ENCODE measurements around the gene CEP97. TPM values are rescaled to one million over a fixed set of nuclear protein-coding genes. Genes with fewer than 3 reads are reported as not detected.
A peak's percentile ranks its signal among the peaks of the same experiment; 100 is the strongest.

CEP97 gene
- total and polyA plus RNA-seq, 11 donors, result 1.9 to 12.3 (median 6.8) TPM

DNA sequence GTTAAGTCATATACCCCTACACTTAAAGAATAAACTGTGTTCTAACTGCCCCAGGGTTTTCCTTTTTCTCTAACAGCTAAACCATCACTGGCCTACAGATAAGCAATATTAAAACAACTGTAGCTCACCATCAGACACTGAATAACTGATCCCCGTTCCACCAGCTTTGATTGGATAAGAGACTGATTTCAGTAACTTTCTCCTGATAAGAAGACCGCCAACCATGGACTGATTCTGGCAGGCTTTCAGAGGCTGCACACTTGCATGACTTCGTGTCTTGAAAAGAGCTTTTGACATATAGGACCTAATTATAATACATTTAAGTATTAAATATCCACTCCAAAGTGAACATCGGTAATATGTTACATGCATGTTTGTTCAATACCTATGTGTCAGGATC lies 15.3 kb upstream of the CEP97 start:
- Histone ChIP-seq H3K9me3 (no peaks in the 10 kb centered on the region), H3K4me3 (no peak overlapping the region), H3K4me1 (no peaks in the 10 kb centered on the region), H3K27ac (no peak overlapping the region), H3K27me3 (no peaks in the 10 kb centered on the region), H3K36me3 (no peaks in the 10 kb centered on the region)
- WGBS, 4 donors, result 46 to 60% (median 50%) methylated on average over 4 of the region's 4 CpGs
- ATAC-seq (no peak), DNase-seq (no peak)
- intact Hi-C loops (cut with DNase I), result no loop called here
- TF ChIP-seq, protein P1, sequence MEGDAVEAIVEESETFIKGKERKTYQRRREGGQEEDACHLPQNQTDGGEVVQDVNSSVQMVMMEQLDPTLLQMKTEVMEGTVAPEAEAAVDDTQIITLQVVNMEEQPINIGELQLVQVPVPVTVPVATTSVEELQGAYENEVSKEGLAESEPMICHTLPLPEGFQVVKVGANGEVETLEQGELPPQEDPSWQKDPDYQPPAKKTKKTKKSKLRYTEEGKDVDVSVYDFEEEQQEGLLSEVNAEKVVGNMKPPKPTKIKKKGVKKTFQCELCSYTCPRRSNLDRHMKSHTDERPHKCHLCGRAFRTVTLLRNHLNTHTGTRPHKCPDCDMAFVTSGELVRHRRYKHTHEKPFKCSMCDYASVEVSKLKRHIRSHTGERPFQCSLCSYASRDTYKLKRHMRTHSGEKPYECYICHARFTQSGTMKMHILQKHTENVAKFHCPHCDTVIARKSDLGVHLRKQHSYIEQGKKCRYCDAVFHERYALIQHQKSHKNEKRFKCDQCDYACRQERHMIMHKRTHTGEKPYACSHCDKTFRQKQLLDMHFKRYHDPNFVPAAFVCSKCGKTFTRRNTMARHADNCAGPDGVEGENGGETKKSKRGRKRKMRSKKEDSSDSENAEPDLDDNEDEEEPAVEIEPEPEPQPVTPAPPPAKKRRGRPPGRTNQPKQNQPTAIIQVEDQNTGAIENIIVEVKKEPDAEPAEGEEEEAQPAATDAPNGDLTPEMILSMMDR (IDR thresholded peaks at IDR 0.05), result no peak
- TF ChIP-seq POLR2A (IDR thresholded peaks at IDR 0.05), result no peak

DNA sequence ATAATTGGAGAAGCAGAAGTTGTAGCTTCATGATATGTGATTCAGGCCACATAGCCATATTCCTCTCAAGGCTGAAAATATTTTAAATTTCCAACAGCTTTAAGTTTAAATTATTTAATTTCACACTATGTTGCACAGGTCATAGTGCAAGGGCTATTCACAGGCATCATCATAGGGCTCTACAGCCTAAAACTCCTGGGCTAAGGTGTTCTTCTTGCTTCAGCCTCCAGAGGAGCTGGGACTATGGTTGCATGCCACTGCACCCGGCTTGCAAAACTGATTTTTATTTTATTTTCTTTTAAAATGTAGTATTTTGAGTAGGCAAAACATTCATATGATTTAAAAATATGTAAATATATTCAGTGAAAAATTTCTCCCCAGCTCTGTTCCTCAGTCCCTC lies 6.0 kb upstream of the CEP97 start:
- Histone ChIP-seq H3K4me1 (peaks cover 0 to 28% (median 0%) of the 10 kb centered on the region in 12 donors), H3K27ac (no peak overlapping the region), H3K9me3 (no peaks in the 10 kb centered on the region), H3K36me3 (no peaks in the 10 kb centered on the region), H3K27me3 (no peaks in the 10 kb centered on the region), H3K4me3 (no peak overlapping the region)
- DNase-seq (no peak), ATAC-seq (no peak)
- intact Hi-C loops (cut with DNase I), result no loop called here
- no peak for TF ChIP-seq POLR2A (IDR thresholded peaks at IDR 0.05)
- TF ChIP-seq, protein P1 (IDR thresholded peaks at IDR 0.05), result no peak
- 73 to 94% (median 85%) methylated on average over 1 of the region's 1 CpG for WGBS, 4 donors

DNA sequence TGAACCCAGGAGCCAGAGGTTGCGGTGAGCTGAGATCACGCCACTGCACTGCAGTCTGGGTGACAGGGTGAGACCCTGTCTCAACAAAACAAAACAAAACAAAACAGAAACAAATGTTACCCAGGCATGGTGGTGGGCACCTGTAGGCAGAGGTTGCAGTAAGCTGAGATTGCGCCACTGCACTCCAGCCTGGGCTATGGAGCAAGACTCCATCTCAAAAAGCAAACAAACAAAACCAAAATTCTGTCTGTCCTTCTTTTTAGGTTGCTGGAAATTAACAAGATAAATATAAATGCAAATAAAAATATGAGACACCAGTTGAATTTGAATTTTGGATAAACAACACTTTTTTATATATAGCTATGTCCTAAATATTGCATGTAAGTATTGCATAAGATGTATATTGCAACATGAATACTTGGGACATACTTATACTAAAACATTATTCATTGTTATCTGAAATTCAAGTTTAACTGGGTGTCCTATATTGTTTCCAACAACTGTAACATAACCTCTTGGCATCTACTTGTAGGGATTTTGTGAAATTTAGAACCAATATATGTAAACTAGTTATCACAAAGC lies 4.7 kb upstream of the CEP97 start:
- TF ChIP-seq POLR2A (IDR thresholded peaks at IDR 0.05), result no peak
- TF ChIP-seq, protein P1 (IDR thresholded peaks at IDR 0.05), result no peak
- no peaks in the 10 kb centered on the region for H3K9me3 ChIP-seq
- H3K4me1 ChIP-seq, result peaks cover 0 to 37% (median 4%) of the 10 kb centered on the region in 12 donors
- DNase-seq (no peak), ATAC-seq (no peak)
- WGBS, 4 donors, result 94 to 98% (median 96%) methylated on average over 3 of the region's 3 CpGs
- H3K36me3 ChIP-seq, result no peaks in the 10 kb centered on the region
- H3K27me3 ChIP-seq, result no peaks in the 10 kb centered on the region
- H3K27ac ChIP-seq, result no peak overlapping the region
- H3K4me3 ChIP-seq, result no peak overlapping the region
- intact Hi-C loops (cut with DNase I), result loop anchor here in 1 of 10 donors (5.0 kb wide), 1 partner anchor 37 kb away; no protein-coding TSS in a partner anchor

DNA sequence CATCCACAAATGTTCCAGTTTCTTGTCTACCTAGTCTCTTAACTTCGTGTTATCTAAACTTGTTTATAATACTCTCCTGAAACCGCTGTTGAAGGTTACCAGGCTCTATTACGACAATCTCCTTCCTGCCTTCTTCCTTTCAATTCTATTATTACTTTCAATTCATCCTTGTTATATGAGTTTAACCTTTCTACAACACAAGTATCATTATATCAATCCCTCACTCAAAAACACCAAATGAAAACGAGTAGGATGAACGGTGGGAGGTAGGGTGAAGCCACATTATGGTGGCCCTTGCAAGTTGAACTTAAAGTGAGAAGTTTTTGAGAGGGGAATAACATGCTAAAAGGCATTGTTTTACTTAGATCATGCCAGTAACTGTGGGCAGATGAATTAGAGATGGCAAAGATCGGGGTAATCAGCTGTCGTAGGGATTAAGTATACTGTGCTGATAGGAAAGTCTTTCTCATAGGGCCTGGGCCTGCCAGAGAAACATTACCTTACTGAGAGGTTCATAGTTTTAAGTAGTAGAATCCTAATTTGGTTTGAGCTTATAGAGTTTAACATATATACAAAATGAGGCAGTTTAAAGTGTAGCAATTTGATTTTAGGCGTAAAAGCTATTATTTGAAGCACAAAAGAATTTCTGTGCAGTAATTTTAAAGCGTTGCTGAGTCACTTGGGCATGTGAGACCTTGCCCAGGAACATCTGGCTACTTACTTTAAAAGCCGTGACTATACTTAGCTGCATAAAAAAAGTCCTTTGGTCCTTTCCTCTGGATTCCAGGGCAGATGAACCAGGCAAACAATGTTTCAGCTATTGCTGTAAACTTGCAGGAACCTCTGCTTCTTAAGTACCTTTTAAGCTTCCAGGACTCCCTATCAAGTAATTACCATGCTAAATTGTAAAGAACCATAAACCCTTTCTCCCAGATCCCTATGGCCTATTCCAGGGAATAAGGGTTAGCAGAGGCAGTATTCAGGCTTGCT lies 3.3 kb upstream of the CEP97 start:
- TF ChIP-seq POLR2A (IDR thresholded peaks at IDR 0.05), result no peak
- TF ChIP-seq, protein P1 (IDR thresholded peaks at IDR 0.05), result no peak
- no peak for DNase-seq
- intact Hi-C loops (cut with DNase I), result loop anchor here in 1 of 10 donors (5.0 kb wide), 1 partner anchor 39 kb away; no protein-coding TSS in a partner anchor
- H3K4me3 ChIP-seq, result no peak overlapping the region
- no peak for ATAC-seq
- no peaks in the 10 kb centered on the region for H3K9me3 ChIP-seq
- H3K27ac ChIP-seq, result peak overlapping the region in 7 of 12 donors; percentile 4 to 61 (median 23)
- H3K4me1 ChIP-seq, result peaks cover 0 to 44% (median 9%) of the 10 kb centered on the region in 12 donors
- H3K36me3 ChIP-seq, result no peaks in the 10 kb centered on the region
- WGBS, 4 donors, result 59 to 68% (median 64%) methylated on average over 10 of the region's 10 CpGs
- H3K27me3 ChIP-seq, result no peaks in the 10 kb centered on the region

Data from heart left ventricle (tissue), 16 donors.